Mammary epithelial cell (primary cell): ENCODE measurements around the gene INSR.

Source experiments
- EZH2 ChIP-seq: IDR thresholded peaks from 2 replicates; pipeline ENCODE4 v1.6.1; 2012; ENCODE audit warnings: low read length, inconsistent platforms, borderline replicate concordance
- TF ChIP-seq, protein P1 (sequence below), 2 donors: IDR thresholded peaks in 1 of 2; conservative IDR thresholded peaks in 1 of 2; 2 replicates each; pipeline ENCODE4 v1.5.1; 2011 to 2012; ENCODE audit warnings: inconsistent platforms in 2 of 2, low read length in 2 of 2, mild to moderate bottlenecking in 2 of 2, control low read depth in 1 of 2, low read depth in 1 of 2; ENCODE audit not compliant: insufficient read depth in 1 of 2; ENCODE audit errors: extremely low read depth in 1 of 2

- TF ChIP-seq, protein P1, sequence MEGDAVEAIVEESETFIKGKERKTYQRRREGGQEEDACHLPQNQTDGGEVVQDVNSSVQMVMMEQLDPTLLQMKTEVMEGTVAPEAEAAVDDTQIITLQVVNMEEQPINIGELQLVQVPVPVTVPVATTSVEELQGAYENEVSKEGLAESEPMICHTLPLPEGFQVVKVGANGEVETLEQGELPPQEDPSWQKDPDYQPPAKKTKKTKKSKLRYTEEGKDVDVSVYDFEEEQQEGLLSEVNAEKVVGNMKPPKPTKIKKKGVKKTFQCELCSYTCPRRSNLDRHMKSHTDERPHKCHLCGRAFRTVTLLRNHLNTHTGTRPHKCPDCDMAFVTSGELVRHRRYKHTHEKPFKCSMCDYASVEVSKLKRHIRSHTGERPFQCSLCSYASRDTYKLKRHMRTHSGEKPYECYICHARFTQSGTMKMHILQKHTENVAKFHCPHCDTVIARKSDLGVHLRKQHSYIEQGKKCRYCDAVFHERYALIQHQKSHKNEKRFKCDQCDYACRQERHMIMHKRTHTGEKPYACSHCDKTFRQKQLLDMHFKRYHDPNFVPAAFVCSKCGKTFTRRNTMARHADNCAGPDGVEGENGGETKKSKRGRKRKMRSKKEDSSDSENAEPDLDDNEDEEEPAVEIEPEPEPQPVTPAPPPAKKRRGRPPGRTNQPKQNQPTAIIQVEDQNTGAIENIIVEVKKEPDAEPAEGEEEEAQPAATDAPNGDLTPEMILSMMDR (conservative IDR thresholded peaks at IDR 0.05 in 1 of 2, IDR thresholded peaks at IDR 0.05 in 1 of 2; ENCODE audit: extremely low read depth in 1 of 2, insufficient read depth in 1 of 2, low read depth in 1 of 2, low read length in 2 of 2): no peak
- no peak for TF ChIP-seq EZH2
Observed at GRCh38 chr19:7126132-7126531, 168.1 kb downstream of the INSR start.
